HCT116 (cell line): ENCODE data around the gene UNC79.

Source experiments
- CTCF ChIP-seq, 3 experiments: fragments of 200-600 bp in 1 of 3; sonication (generic) in 1 of 3; IDR thresholded peaks in 2 of 3; conservative IDR thresholded peaks in 1 of 3; 2 replicates each; pipeline ENCODE4 v1.5.1; 2012 to 2017; ENCODE audit warnings: low read depth in 2 of 3, low read length in 2 of 3, antibody characterized with exemption in 1 of 3, borderline replicate concordance in 1 of 3, control low read depth in 1 of 3, mild to moderate bottlenecking in 1 of 3, mixed read lengths in 1 of 3, mixed run types in 1 of 3, moderate library complexity in 1 of 3; ENCODE audit not compliant: insufficient read depth in 1 of 3
- EZH2 ChIP-seq: fragments of 200-600 bp; sonication (generic); IDR thresholded peaks from 2 replicates; pipeline ENCODE4 v1.6.1; 2017; ENCODE audit warnings: antibody characterized with exemption, mixed run types
- JUND ChIP-seq: IDR thresholded peaks from 2 replicates; pipeline ENCODE4 v1.6.1; 2012
- MAX ChIP-seq: IDR thresholded peaks from 2 replicates; pipeline ENCODE4 v1.6.1; 2012
- REST ChIP-seq: IDR thresholded peaks from 2 replicates; pipeline ENCODE4 v1.6.1; 2012; ENCODE audit warnings: low read depth

- TF ChIP-seq CTCF (IDR thresholded peaks at IDR 0.05 in 2 of 3, conservative IDR thresholded peaks at IDR 0.05 in 1 of 3; ENCODE audit: borderline replicate concordance in 1 of 3, insufficient read depth in 1 of 3, low read depth in 2 of 3, low read length in 2 of 3), result no peak
- no peak for TF ChIP-seq MAX
- TF ChIP-seq REST, result no peak
- no peak for TF ChIP-seq EZH2
- no peak for TF ChIP-seq JUND
Measured at GRCh38 chr14:93454224-93454623, 23.5 kb downstream of the UNC79 start.
